ENCODE measurements around the gene ADAM10. TPM values are rescaled to one million over a fixed set of nuclear protein-coding genes. Genes with fewer than 3 reads are reported as not detected.
A peak's percentile ranks its signal among the peaks of the same experiment; 100 is the strongest.

Gene ADAM10
- total and polyA plus RNA-seq, 2 of the 8 experiments (the other 6 are each of a cell fraction or from before 2014, with no cell fraction given): 46.5 to 163 TPM

- TF ChIP-seq SP1 (IDR thresholded peaks at IDR 0.05; ENCODE audit: low read depth, low read length) (no peak), HDAC2 (IDR thresholded peaks at IDR 0.05; ENCODE audit: borderline replicate concordance in 1 of 2, low read depth in 2 of 2, low read length in 2 of 2) (peak; percentile 55 to 82; a peak in 1 of 4 replicates), GABPA (IDR thresholded peaks at IDR 0.05; ENCODE audit: borderline replicate concordance, insufficient read depth, low read length) (no peak), RXRA (IDR thresholded peaks at IDR 0.05; ENCODE audit: insufficient read depth, low read depth, low read length) (no peak), CTBP2 (IDR thresholded peaks at IDR 0.05; ENCODE audit: borderline replicate concordance, insufficient read depth, insufficient read length, low read length) (no peak), POLR2AphosphoS5 (IDR thresholded peaks at IDR 0.05; ENCODE audit: low read depth, low read length) (peak; percentile 18; the same call in 1 of the 2 replicates), USF2 (IDR thresholded peaks at IDR 0.05; ENCODE audit: low read length) (peak; percentile 84), BRCA1 (IDR thresholded peaks at IDR 0.05; ENCODE audit: low read depth, low read length) (no peak), TEAD4 (IDR thresholded peaks at IDR 0.05; ENCODE audit: low read depth, low read length) (no peak), JUND (IDR thresholded peaks at IDR 0.05; ENCODE audit: low read length) (peak; percentile 9; the same call in 1 of the 2 replicates), SIX5 (IDR thresholded peaks at IDR 0.05; ENCODE audit: low read depth, low read length) (no peak), TAF1 (IDR thresholded peaks at IDR 0.05; ENCODE audit: low read depth, low read length) (no peak; the same call in none of the 2 replicates), JUN (IDR thresholded peaks at IDR 0.05; ENCODE audit: low read depth, low read length) (no peak), EP300 (IDR thresholded peaks at IDR 0.05; ENCODE audit: borderline replicate concordance in 1 of 2, low read depth in 2 of 2, low read length in 2 of 2) (peak in 1 of 2 experiments; percentile 78; a peak in 1 of 3 replicates), NANOG (IDR thresholded peaks at IDR 0.05; ENCODE audit: insufficient read depth, low read depth, low read length, poor library complexity, severe bottlenecking) (no peak), SAP30 (IDR thresholded peaks at IDR 0.05; ENCODE audit: insufficient read depth, insufficient replicate concordance, low read length) (no peak), SIN3A (conservative IDR thresholded peaks at IDR 0.05 in 1 of 2, IDR thresholded peaks at IDR 0.05 in 1 of 2; ENCODE audit: low read depth in 1 of 2, low read length in 2 of 2) (peak; percentile 25 to 72; a peak in 1 of 4 replicates), TCF12 (IDR thresholded peaks at IDR 0.05; ENCODE audit: low read depth, low read length) (no peak), EGR1 (IDR thresholded peaks at IDR 0.05; ENCODE audit: borderline replicate concordance, low read depth, low read length) (no peak; the same call in 1 of the 2 replicates), CEBPB (IDR thresholded peaks at IDR 0.05; ENCODE audit: low read depth, low read length) (no peak), SP4 (IDR thresholded peaks at IDR 0.05; ENCODE audit: low read length) (no peak), KDM1A (IDR thresholded peaks at IDR 0.05; ENCODE audit: borderline replicate concordance, low read length) (no peak), CHD2 (IDR thresholded peaks at IDR 0.05; ENCODE audit: low read length) (no peak)
Measured at GRCh38 chr15:58770857-58771620, 21.5 kb upstream of the ADAM10 start, which contains the start of gene MINDY2 (continued).

Data from H1 (cell line).